Measurements from ENCODE around the gene H2BW1. TPM values are rescaled to one million over a fixed set of nuclear protein-coding genes. Genes with fewer than 3 reads are reported as not detected.
A peak's percentile ranks its signal among the peaks of the same experiment; 100 is the strongest.
"Not testable (repeated sequence)": the region's sequence is repeated elsewhere in the genome, so short reads cannot be mapped to it uniquely, and the experiment has no call there.

The H2BW1 gene, protein sequence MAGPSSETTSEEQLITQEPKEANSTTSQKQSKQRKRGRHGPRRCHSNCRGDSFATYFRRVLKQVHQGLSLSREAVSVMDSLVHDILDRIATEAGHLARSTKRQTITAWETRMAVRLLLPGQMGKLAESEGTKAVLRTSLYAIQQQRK
- total RNA-seq: not detected

DNA sequence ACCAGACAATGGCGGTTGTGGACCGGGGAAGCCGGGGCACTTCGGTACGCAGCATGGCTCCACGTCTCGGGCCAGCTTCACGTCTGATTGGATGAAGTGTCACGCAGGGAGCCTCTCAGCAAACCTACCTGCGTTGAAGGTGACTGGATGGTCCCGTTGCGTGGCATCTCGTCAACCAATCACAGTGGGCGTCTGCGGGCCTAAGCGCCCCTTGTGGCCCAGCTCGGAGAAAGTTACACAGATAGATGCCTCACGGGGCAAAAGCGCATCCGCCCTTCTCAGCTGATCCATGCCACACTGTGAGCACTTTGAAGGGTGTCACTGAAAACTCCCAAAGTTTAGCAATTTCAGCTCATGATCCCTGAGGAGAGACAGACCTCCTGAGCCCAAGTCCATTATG is at the start of gene H2BW1:
H2BW1 (minus strand) TSS at position 103 of the 400 bp plus-strand sequence. CDS start 132 bp downstream, outside the sequence.
- Mint-ChIP-seq H3K27ac (no peak within 1 kb of the TSS), H3K27me3 (peaks cover 2% of the 10 kb centered on the region)

DNA sequence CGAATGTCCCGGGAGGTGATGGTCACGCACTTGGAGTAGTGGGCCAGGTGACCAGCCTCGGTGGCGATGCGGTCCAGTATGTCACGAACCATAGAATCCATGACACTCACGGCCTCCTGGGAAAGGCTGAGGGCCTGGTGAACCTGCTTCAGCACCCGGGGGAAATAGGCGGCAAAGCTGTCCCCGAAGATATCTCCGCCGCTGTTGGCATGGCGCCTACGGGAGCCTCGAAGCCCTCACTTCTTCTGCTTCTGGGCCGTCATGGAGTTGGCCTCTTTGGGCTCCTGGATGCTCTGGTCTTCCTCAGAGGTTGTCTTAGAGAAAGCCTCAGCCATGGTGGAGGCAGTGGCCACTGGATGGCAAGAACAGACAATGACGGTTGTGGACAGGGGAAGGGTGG is 49.1 kb upstream of the H2BW1 start:
- ATAC-seq (ENCODE audit: low read depth); H3K9me3 Mint-ChIP-seq; H3K4me1 Mint-ChIP-seq; H3K27ac Mint-ChIP-seq; H3K27me3 Mint-ChIP-seq; H3K4me3 Mint-ChIP-seq; POLR2A ChIA-PET; DNase-seq; H3K36me3 Mint-ChIP-seq: not testable (repeated sequence)

More for the DNA sequence above, at the start of gene H2BW1:
- POLR2A ChIA-PET: no interaction called here
- ATAC-seq (ENCODE audit: low read depth): no peak
- Mint-ChIP-seq H3K36me3 (no peaks in the 10 kb centered on the region), H3K4me3 (no peak within 1 kb of the TSS), H3K9me3 (no peaks in the 10 kb centered on the region), H3K4me1 (no peaks in the 10 kb centered on the region)
- no peak for DNase-seq

DNA sequence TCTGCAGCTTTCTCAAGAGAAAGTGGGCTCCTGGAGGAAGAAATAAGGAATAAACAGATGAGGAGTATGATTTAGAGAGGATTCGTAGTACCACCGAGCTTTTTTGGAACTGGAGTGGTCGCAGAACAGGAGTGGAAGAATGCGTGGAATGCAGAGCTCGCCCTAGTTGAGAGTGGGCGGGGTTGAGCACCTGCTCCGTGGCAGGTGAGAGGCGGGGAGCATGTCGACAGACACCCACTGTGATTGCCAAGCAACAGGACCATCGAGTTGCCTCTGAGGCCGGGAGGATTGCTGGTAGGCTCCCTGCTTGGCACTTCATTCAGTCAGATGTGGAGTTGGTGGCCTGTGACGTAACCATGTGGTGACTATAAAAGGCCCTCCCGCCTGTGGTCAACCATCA is 41.4 kb upstream of the H2BW1 start:
- H3K9me3 Mint-ChIP-seq; DNase-seq; H3K36me3 Mint-ChIP-seq; H3K4me3 Mint-ChIP-seq; H3K27ac Mint-ChIP-seq; ATAC-seq (ENCODE audit: low read depth); H3K4me1 Mint-ChIP-seq; H3K27me3 Mint-ChIP-seq; POLR2A ChIA-PET: not testable (repeated sequence)

DNA sequence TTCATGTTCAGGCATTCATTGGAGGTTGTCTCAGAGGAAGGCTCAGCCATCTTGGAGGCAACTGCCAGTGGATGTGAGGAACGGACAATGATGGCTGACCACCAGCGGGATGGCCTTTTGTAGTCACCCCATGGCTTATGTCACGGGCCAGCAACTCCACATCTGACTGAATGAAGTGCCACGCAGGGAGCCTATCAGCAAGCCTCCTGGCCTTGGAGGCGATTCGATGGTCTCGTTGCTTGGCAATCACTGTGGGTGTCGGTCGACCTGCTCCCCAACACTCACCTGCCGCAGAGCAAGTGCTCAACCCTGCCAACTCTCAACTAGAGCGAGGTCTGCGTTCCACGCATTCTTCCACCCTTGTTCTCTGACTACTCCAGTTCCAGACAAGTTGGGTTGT is 33.7 kb upstream of the H2BW1 start:
- no peak for DNase-seq
- no peaks in the 10 kb centered on the region for H3K36me3 Mint-ChIP-seq
- H3K4me1 Mint-ChIP-seq: no peaks in the 10 kb centered on the region
- POLR2A ChIA-PET: no interaction called here
- no peak for ATAC-seq (ENCODE audit: low read depth)
- no peak overlapping the region for H3K4me3 Mint-ChIP-seq
- H3K9me3 Mint-ChIP-seq: no peaks in the 10 kb centered on the region
- no peaks in the 10 kb centered on the region for H3K27me3 Mint-ChIP-seq
- no peak overlapping the region for H3K27ac Mint-ChIP-seq

DNA sequence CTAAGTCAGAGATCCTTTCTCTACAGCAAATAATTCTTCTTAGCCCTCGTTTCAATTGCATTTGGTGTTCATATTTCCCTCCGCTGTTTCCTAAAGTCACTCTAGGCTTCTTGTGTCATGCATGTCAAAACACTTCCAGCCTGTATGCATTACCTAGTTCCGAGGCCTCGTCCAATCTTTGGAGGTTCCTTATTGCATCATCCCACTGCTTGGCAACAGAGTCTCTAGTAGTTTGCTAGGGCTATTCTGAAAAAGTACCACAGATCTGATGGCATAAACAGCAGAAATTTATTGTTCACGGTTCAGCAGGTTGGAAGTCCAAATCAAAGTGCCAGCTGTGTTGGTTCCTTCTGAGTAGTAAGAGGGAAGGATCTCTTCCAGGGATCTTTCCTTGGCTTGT is 32.1 kb upstream of the H2BW1 start:
- Mint-ChIP-seq H3K27me3 (no peaks in the 10 kb centered on the region), H3K27ac (no peak overlapping the region), H3K4me3 (no peak overlapping the region), H3K36me3 (no peaks in the 10 kb centered on the region), H3K9me3 (no peaks in the 10 kb centered on the region), H3K4me1 (no peaks in the 10 kb centered on the region)
- ATAC-seq (ENCODE audit: low read depth) (no peak), DNase-seq (no peak)
- POLR2A ChIA-PET: no interaction called here

DNA sequence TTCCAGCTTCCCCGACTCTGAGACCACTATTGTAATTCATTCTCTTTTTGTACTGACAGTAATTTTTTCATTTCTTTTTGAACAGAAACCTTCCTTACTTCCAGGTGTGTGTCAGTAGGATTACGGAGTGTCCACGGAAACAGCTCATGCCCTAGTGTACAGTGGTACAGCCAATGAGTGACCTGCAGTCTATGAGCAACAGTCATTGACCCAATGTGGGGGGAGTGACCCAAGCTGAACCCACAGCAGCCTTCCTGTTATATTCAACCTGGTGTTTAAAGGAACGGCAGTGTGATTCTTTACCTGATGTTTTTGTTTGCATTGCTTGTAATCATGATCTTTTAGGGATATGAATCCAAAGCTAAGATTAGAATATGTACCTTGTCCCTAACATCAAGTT is 27.5 kb upstream of the H2BW1 start:
- H3K27me3 Mint-ChIP-seq: peaks cover 1% of the 10 kb centered on the region
- H3K9me3 Mint-ChIP-seq: no peaks in the 10 kb centered on the region
- H3K27ac Mint-ChIP-seq: no peak overlapping the region
- no peaks in the 10 kb centered on the region for H3K4me1 Mint-ChIP-seq
- no peaks in the 10 kb centered on the region for H3K36me3 Mint-ChIP-seq
- ATAC-seq (ENCODE audit: low read depth) (no peak), DNase-seq (no peak)
- H3K4me3 Mint-ChIP-seq: no peak overlapping the region
- POLR2A ChIA-PET: no interaction called here

DNA sequence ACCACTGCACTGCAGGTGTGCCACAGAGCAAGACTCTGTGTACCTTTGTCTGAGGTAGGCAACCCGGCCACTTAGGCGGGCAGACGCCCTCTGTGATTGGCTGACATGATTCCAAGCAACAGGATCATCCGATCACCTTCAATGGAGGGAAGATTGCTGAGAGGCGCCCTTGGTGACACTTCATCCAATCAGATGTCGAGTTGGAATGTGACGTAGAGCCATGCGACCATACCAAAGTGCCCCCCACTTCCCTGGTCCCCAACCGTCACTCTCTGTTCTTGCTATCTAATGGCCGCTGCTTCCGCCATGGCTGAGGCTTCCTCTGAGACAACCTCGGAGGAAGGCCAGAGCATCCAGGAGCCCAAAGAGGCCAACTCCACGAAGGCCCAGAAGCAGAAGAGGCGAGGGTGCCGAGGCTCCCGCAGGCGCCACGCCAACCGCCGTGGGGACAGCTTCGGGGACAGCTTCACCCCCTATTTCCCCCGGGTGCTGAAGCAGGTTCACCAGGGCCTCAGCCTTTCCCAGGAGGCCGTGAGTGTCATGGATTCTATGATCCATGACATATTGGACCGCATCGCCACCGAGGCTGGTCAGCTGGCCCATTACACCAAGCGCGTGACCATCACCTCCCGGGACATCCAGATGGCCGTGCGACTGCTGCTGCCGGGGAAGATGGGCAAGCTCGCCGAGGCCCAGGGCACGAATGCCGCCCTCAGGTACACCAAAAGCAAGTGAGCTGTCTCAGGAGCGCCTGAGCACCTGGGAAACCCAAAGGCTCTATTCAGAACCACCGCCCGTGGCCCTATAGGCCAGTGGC is 26.4 kb upstream of the H2BW1 start, which contains the start of gene H2BW2:
H2BW2 (plus strand) TSS at position 268 of the 817 bp plus-strand sequence; CDS start at position 307, 39 bp downstream.
- ATAC-seq (ENCODE audit: low read depth) (no peak), DNase-seq (no peak)
- POLR2A ChIA-PET: no interaction called here
- no peaks in the 10 kb centered on the region for H3K9me3 Mint-ChIP-seq
- no peak within 1 kb of the TSS for H3K27ac Mint-ChIP-seq
- H3K27me3 Mint-ChIP-seq: peaks cover 1% of the 10 kb centered on the region
- no peaks in the 10 kb centered on the region for H3K4me1 Mint-ChIP-seq
- no peaks in the 10 kb centered on the region for H3K36me3 Mint-ChIP-seq
- no peak within 1 kb of the TSS for H3K4me3 Mint-ChIP-seq

DNA sequence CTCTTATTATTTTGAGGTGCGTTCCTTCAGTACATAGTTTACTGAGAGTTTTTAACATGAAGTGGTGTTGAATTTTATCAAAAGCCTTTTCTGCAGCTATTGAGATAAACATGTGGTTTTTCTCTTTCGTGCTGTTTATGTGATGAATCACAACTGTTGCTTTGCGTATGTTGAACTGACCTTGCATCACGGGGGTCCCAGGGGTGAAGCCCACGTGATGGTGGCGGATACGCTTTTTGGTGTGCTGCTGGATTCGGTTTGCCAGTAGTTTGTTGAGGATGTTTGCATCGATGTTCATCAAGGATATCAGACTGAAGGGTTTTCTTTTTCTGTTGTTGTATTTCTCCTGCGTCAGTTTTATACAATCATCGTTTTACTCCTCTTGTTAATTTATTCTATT is 4.6 kb upstream of the H2BW1 start:
- POLR2A ChIA-PET: no interaction called here
- no peak for ATAC-seq (ENCODE audit: low read depth)
- Mint-ChIP-seq H3K9me3 (no peaks in the 10 kb centered on the region), H3K27ac (no peak overlapping the region), H3K27me3 (peaks cover 2% of the 10 kb centered on the region), H3K36me3 (no peaks in the 10 kb centered on the region), H3K4me1 (no peaks in the 10 kb centered on the region), H3K4me3 (no peak overlapping the region)
- DNase-seq: no peak

DNA sequence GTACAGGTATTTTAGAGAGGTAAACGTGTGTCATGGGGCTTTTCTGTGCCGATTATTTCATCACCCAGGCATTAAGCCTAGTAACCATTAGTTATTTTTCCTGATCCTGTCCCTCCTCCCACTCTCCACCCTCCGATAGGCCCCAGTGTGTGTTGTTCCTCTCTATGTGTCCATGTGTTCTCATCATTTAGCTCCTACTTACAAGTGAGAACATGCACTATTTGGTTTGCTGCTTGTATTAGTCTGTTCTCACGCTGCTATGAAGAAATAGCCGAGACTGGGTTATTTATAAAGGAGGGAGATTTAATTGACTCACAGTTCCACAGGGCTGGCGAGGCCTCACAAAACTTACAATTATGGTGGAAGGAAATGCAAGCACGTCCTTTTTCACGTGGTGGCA is 2.1 kb upstream of the H2BW1 start:
- H3K27ac Mint-ChIP-seq; H3K9me3 Mint-ChIP-seq; POLR2A ChIA-PET; DNase-seq; H3K4me3 Mint-ChIP-seq; H3K27me3 Mint-ChIP-seq; ATAC-seq (ENCODE audit: low read depth); H3K36me3 Mint-ChIP-seq; H3K4me1 Mint-ChIP-seq: not testable (repeated sequence)

DNA sequence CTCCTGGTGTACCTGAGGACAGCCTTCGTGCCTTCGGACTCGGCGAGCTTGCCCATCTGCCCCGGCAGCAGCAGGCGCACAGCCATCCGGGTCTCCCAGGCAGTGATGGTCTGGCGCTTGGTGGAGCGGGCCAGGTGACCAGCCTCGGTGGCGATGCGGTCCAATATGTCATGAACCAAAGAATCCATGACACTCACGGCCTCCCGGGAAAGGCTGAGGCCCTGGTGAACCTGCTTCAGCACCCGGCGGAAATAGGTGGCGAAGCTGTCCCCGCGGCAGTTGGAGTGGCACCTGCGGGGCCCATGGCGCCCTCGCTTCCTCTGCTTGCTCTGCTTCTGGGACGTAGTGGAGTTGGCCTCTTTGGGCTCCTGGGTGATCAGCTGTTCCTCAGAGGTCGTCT is 350 bp downstream of the H2BW1 start:
- Mint-ChIP-seq H3K9me3 (no peaks in the 10 kb centered on the region), H3K36me3 (no peaks in the 10 kb centered on the region), H3K27ac (no peak overlapping the region), H3K4me1 (no peaks in the 10 kb centered on the region), H3K27me3 (no peaks in the 10 kb centered on the region), H3K4me3 (no peak overlapping the region)
- POLR2A ChIA-PET: no interaction called here
- DNase-seq (no peak), ATAC-seq (ENCODE audit: low read depth) (no peak)

DNA sequence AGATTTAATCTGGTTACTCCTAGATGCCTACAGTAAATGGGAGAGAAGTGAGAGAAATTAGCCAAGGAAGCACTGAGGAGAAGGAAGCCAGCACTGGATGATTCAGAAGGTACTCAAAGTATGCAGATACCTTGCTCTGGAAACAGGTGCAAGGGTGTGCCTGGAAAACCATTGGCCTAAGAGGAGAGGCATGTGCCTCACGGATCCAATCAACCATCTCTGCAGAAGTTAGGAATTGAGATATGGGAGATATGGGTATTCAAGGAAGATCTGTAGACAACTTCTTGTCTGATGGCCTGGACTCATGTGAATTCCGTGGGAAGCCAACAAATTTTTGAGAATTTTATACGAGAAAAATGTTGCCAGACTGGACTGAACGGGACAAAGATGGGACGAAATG is 4.7 kb downstream of the H2BW1 start:
- no peak for DNase-seq
- no peaks in the 10 kb centered on the region for H3K27me3 Mint-ChIP-seq
- H3K9me3 Mint-ChIP-seq: no peaks in the 10 kb centered on the region
- ATAC-seq (ENCODE audit: low read depth): no peak
- no peak overlapping the region for H3K4me3 Mint-ChIP-seq
- no peak overlapping the region for H3K27ac Mint-ChIP-seq
- POLR2A ChIA-PET: no interaction called here
- no peaks in the 10 kb centered on the region for H3K4me1 Mint-ChIP-seq
- H3K36me3 Mint-ChIP-seq: no peaks in the 10 kb centered on the region

DNA sequence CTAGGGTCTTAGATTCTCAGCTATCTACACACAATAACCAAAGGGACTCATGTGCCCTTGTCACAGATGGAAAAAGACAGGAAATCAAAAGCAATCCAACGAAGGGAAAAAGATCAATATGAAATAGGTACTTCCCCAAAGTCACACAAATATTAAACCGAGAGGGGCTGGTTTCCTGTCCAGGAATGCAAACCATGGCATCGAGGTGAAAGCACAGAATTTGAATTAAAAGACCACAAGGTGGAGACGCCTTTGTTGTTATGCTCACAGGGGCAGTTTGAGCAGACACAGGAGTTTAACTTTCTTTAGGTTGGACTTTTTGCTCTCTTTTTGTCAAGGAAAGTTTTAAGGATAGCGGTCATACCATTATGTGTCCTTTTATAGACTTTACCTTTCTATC is 14.3 kb downstream of the H2BW1 start:
- Mint-ChIP-seq H3K4me1 (peaks cover 2% of the 10 kb centered on the region), H3K36me3 (no peaks in the 10 kb centered on the region), H3K27me3 (no peaks in the 10 kb centered on the region), H3K4me3 (no peak overlapping the region), H3K9me3 (no peaks in the 10 kb centered on the region), H3K27ac (no peak overlapping the region)
- DNase-seq (no peak), ATAC-seq (ENCODE audit: low read depth) (no peak)
- POLR2A ChIA-PET: no interaction called here

DNA sequence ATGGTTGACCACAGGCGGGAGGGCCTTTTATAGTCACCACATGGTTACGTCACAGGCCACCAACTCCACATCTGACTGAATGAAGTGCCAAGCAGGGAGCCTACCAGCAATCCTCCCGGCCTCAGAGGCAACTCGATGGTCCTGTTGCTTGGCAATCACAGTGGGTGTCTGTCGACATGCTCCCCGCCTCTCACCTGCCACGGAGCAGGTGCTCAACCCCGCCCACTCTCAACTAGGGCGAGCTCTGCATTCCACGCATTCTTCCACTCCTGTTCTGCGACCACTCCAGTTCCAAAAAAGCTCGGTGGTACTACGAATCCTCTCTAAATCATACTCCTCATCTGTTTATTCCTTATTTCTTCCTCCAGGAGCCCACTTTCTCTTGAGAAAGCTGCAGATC is 30.0 kb downstream of the H2BW1 start:
- H3K4me3 Mint-ChIP-seq; H3K4me1 Mint-ChIP-seq; H3K9me3 Mint-ChIP-seq; H3K27me3 Mint-ChIP-seq; POLR2A ChIA-PET; DNase-seq; H3K27ac Mint-ChIP-seq; ATAC-seq (ENCODE audit: low read depth); H3K36me3 Mint-ChIP-seq: not testable (repeated sequence)

DNA sequence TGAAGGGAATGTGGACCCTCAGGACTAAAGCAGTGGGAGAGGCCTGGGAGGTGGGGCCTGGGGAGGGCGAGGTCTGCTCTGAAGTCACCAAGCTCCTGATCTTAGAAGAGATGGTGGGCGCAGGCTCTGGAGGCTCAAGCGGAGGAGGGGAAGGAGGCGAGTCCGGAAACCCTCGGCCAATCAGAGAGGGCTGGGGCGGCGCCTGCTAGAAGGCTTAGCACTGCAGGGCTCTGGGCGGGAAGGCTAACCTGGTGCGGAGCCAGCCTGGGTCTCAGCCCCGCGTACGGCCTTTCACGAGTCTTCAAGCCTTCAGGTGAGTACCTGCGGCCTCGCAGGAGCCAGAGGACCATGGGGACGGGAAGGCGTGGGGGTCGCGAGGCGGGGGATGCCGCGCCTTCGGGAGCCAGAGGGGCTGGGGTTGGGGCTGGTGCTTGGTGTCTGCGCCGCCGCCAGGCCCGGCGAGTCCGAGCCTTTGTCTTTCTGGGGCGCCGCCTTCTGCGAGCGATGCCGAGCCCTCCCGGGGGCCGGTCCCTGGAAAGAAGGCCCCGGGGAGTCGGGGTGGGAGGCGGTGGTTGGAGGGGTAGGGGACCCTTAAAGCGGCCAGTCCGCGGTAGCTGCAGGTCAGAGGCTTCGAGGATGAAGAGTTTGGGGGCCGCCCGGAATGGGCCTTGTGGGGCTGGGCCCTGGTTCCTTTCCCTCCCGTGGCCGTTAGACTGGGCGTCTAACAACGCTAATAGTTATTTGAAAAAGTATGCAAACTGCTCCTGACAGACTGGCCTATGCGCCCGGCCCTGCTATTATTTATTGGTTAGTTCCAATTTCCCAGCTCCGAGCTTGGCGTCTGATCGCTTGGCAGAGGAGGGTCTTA is 50.9 kb downstream of the H2BW1 start, which contains the start of gene TMSB15B:
TMSB15B (plus strand) TSS at position 217 of the 868 bp plus-strand sequence.
- POLR2A ChIA-PET, H3K4me1 Mint-ChIP-seq, H3K4me3 Mint-ChIP-seq, H3K9me3 Mint-ChIP-seq, H3K27ac Mint-ChIP-seq, H3K36me3 Mint-ChIP-seq, H3K27me3 Mint-ChIP-seq, DNase-seq: not testable (repeated sequence)
- peak; percentile 99 for ATAC-seq (ENCODE audit: low read depth)
